Measurements from ENCODE around the gene SPATA19.

Gene SPATA19

DNA sequence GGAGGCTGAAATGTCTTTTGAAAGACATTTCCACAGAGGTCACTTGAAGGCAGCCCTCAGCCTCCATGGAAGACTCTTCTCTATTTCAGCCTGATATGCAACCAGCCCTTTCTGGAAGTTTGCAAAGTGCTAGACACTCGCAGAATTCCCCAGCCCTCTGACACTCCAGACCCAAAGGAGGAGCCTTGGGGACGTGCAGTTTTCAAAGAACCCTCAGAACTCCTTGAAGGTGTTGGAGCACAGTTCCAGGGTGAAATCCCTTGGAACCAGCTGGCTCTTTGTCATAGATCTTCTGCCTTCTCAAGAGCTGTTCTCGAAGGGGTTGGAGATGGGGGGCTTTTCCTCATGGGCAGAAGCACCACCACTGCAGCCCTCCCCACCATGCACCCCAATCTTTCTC lies 19.6 kb downstream of the SPATA19 start:
- no peaks in the 10 kb centered on the region for H3K27me3 ChIP-seq (ENCODE audit: low read depth, low read length)
- H3K4me3 ChIP-seq (ENCODE audit: low read depth in 1 of 2, low read length in 2 of 2) = no peak overlapping the region
- no peaks in the 10 kb centered on the region for H3K36me3 ChIP-seq (ENCODE audit: control insufficient read depth in 1 of 2, insufficient read depth in 2 of 2, low read length in 2 of 2)
- no peaks in the 10 kb centered on the region for H3K4me1 ChIP-seq (ENCODE audit: control insufficient read depth in 1 of 2, insufficient read depth in 2 of 2, low read length in 2 of 2)
- no peaks in the 10 kb centered on the region for H3K9me3 ChIP-seq (ENCODE audit: control insufficient read depth in 1 of 2, low read length in 2 of 2)
- H3K27ac ChIP-seq (ENCODE audit: low read length) = no peak overlapping the region

DNA sequence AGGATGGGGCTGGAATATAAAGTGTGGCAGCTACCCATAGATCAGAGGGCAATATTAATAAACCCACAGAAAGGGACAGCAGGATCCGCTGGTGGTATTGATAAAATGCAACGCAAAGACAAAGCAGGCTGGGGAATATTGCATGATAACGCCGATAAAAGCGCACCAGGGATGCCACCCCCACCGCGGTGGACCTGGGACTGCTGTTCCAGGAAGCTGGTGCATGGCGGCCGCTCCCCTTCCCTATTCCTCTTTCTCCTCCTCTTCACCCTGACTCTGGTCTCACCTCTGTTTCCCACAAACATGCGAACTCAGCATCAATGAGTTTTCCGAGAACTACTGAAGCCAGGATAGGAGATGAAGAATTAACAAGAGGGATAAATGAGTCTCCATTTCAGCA lies 20.2 kb downstream of the SPATA19 start:
- no peaks in the 10 kb centered on the region for H3K4me1 ChIP-seq (ENCODE audit: control insufficient read depth in 1 of 2, insufficient read depth in 2 of 2, low read length in 2 of 2)
- H3K9me3 ChIP-seq (ENCODE audit: control insufficient read depth in 1 of 2, low read length in 2 of 2) = no peaks in the 10 kb centered on the region
- H3K27me3 ChIP-seq (ENCODE audit: low read depth, low read length) = no peaks in the 10 kb centered on the region
- H3K4me3 ChIP-seq (ENCODE audit: low read depth in 1 of 2, low read length in 2 of 2) = no peak overlapping the region
- H3K36me3 ChIP-seq (ENCODE audit: control insufficient read depth in 1 of 2, insufficient read depth in 2 of 2, low read length in 2 of 2) = no peaks in the 10 kb centered on the region
- H3K27ac ChIP-seq (ENCODE audit: low read length) = no peak overlapping the region

DNA sequence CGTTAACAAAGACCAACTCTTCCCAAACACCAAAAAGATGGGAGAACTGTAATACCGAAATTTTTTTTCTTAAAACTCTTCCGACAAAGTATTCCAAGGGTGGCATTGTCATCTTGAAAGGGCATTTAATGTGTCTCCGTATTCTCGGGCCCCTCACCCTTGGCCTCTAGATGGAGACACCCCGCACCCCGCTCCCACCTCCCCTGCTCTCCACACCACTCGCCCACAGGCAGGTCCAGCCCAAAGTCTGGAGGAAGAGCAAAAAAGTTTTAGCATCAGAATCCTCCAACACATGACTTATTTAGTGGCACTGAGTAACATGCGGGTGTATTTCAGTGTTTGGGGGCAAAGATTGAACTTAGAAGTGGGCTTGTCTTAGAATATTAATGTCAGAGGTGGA lies 20.7 kb downstream of the SPATA19 start:
- no peak overlapping the region for H3K4me3 ChIP-seq (ENCODE audit: low read depth in 1 of 2, low read length in 2 of 2)
- H3K27ac ChIP-seq (ENCODE audit: low read length) = no peak overlapping the region
- H3K36me3 ChIP-seq (ENCODE audit: control insufficient read depth in 1 of 2, insufficient read depth in 2 of 2, low read length in 2 of 2) = no peaks in the 10 kb centered on the region
- no peaks in the 10 kb centered on the region for H3K9me3 ChIP-seq (ENCODE audit: control insufficient read depth in 1 of 2, low read length in 2 of 2)
- no peaks in the 10 kb centered on the region for H3K4me1 ChIP-seq (ENCODE audit: control insufficient read depth in 1 of 2, insufficient read depth in 2 of 2, low read length in 2 of 2)
- H3K27me3 ChIP-seq (ENCODE audit: low read depth, low read length) = no peaks in the 10 kb centered on the region

DNA sequence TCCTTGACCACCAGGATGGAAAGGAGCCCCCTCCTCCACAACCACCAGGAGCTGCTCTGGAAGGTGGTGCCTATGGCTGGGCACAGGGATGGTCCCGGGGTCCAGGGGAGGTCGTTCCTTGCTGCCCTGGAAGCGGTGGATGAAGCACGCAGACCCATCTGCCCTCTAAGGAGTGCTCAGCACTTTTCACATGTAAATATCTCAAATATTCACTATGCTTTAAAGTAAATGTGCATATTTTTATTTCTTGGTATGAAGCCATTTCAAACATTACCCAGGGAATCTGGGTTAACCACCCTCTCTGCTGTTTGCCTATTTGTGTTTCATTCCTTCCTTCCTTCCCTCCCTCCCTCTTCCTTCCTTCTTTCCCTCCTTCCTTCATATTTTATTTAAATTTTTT lies 21.7 kb downstream of the SPATA19 start:
- Histone ChIP-seq H3K36me3 (ENCODE audit: control insufficient read depth in 1 of 2, insufficient read depth in 2 of 2, low read length in 2 of 2) (no peaks in the 10 kb centered on the region), H3K27me3 (ENCODE audit: low read depth, low read length) (no peaks in the 10 kb centered on the region), H3K27ac (ENCODE audit: low read length) (no peak overlapping the region), H3K9me3 (ENCODE audit: control insufficient read depth in 1 of 2, low read length in 2 of 2) (no peaks in the 10 kb centered on the region), H3K4me3 (ENCODE audit: low read depth in 1 of 2, low read length in 2 of 2) (no peak overlapping the region), H3K4me1 (ENCODE audit: control insufficient read depth in 1 of 2, insufficient read depth in 2 of 2, low read length in 2 of 2) (no peaks in the 10 kb centered on the region)

DNA sequence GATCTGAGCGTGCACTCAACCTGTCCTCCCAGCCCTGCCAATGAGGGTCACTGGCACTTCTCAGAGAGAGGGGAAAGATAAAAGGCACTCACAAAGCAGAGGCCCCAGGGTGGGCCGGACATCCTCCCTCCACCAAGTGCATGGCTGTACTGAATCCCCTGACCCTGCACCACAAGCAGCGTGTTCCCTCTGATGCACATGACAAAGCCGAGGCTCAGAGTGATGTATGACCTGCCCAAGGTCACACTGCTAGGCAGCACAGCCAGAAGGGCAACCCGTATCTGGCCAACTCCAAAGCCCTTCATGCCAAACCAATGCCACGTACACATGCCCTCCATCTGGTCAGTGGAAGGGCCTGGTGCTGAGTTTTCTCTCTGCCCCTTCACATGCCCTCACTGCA lies 22.1 kb downstream of the SPATA19 start:
- H3K27me3 ChIP-seq (ENCODE audit: low read depth, low read length) = no peaks in the 10 kb centered on the region
- H3K4me1 ChIP-seq (ENCODE audit: control insufficient read depth in 1 of 2, insufficient read depth in 2 of 2, low read length in 2 of 2) = no peaks in the 10 kb centered on the region
- H3K9me3 ChIP-seq (ENCODE audit: control insufficient read depth in 1 of 2, low read length in 2 of 2) = no peaks in the 10 kb centered on the region
- H3K4me3 ChIP-seq (ENCODE audit: low read depth in 1 of 2, low read length in 2 of 2) = no peak overlapping the region
- no peak overlapping the region for H3K27ac ChIP-seq (ENCODE audit: low read length)
- H3K36me3 ChIP-seq (ENCODE audit: control insufficient read depth in 1 of 2, insufficient read depth in 2 of 2, low read length in 2 of 2) = no peaks in the 10 kb centered on the region

DNA sequence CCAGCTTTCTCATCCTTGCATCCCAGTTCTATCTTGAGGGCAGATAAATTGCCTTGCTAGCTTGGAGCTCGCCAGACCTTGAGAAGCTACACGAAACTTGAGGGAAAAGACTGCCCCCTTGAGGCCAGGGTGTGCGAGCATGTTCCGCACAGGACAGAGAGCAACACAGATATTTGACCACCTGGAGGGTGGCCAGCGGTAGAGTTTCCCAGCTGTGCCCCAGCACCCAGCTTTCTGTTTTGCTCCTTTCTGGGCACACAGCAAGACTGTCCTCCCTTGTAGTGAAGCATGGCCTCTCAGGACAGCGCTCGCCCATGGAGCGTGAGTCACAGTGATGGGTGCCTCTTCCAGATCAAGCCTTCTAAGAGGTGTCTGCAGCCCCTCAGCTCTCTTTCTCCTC lies 23.5 kb downstream of the SPATA19 start:
- H3K9me3 ChIP-seq (ENCODE audit: control insufficient read depth in 1 of 2, low read length in 2 of 2) = no peaks in the 10 kb centered on the region
- H3K27ac ChIP-seq (ENCODE audit: low read length) = no peak overlapping the region
- H3K4me3 ChIP-seq (ENCODE audit: low read depth in 1 of 2, low read length in 2 of 2) = no peak overlapping the region
- H3K4me1 ChIP-seq (ENCODE audit: control insufficient read depth in 1 of 2, insufficient read depth in 2 of 2, low read length in 2 of 2) = no peaks in the 10 kb centered on the region
- H3K27me3 ChIP-seq (ENCODE audit: low read depth, low read length) = no peaks in the 10 kb centered on the region
- no peaks in the 10 kb centered on the region for H3K36me3 ChIP-seq (ENCODE audit: control insufficient read depth in 1 of 2, insufficient read depth in 2 of 2, low read length in 2 of 2)

DNA sequence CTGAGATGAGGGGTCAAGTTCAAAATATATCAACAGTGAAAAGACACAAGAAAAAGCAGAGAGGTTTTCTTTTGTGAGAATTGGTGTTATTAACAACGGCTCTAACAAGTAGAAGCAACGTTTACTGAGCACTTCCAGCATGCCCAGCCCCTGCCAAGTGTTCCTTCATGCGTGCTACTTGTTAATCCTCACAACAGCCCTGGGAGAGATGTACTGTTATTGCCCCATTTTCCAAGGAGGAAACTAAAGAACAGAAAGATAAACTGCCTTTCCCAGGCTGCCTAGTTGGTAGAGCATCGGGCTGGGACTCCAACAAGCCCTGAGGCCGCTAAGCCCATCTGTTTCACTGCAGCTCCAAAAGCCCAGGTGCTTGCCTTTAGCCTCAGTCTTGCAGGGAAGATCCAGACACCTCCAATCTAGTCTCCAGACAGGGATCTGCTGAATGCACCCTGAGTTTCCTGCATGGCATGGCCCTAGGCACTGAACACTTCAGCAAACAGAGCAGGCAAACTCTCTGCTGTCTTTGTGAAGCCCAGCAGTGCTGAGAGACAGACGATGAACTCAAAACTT lies 25.5 kb downstream of the SPATA19 start:
- Histone ChIP-seq H3K27me3 (ENCODE audit: low read depth, low read length) (no peaks in the 10 kb centered on the region), H3K4me1 (ENCODE audit: control insufficient read depth in 1 of 2, insufficient read depth in 2 of 2, low read length in 2 of 2) (no peaks in the 10 kb centered on the region), H3K4me3 (ENCODE audit: low read depth in 1 of 2, low read length in 2 of 2) (no peak overlapping the region), H3K9me3 (ENCODE audit: control insufficient read depth in 1 of 2, low read length in 2 of 2) (no peaks in the 10 kb centered on the region), H3K27ac (ENCODE audit: low read length) (no peak overlapping the region), H3K36me3 (ENCODE audit: control insufficient read depth in 1 of 2, insufficient read depth in 2 of 2, low read length in 2 of 2) (no peaks in the 10 kb centered on the region)

DNA sequence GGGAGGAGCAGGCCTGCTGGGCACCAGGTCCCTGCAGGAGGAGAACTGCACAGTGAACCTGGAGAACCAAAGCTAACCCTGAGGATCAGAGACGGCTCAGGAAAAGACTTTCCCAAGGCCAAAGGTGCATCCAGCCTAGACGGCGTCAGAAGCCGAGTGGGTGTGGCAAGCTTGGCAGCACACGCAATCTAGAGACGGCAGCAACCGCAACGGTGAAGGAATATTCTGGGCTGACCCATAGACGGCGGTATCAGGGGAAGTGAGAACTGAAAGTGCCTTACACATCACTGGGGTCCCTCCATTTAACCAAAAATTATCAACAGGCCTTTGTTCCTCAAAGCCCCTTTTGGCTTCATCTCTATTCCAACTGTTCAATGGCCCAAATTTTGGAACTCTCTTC lies 26.2 kb downstream of the SPATA19 start:
- Histone ChIP-seq H3K4me1 (ENCODE audit: control insufficient read depth in 1 of 2, insufficient read depth in 2 of 2, low read length in 2 of 2) (no peaks in the 10 kb centered on the region), H3K36me3 (ENCODE audit: control insufficient read depth in 1 of 2, insufficient read depth in 2 of 2, low read length in 2 of 2) (no peaks in the 10 kb centered on the region), H3K4me3 (ENCODE audit: low read depth in 1 of 2, low read length in 2 of 2) (no peak overlapping the region), H3K27me3 (ENCODE audit: low read depth, low read length) (no peaks in the 10 kb centered on the region), H3K27ac (ENCODE audit: low read length) (no peak overlapping the region), H3K9me3 (ENCODE audit: control insufficient read depth in 1 of 2, low read length in 2 of 2) (no peaks in the 10 kb centered on the region)

DNA sequence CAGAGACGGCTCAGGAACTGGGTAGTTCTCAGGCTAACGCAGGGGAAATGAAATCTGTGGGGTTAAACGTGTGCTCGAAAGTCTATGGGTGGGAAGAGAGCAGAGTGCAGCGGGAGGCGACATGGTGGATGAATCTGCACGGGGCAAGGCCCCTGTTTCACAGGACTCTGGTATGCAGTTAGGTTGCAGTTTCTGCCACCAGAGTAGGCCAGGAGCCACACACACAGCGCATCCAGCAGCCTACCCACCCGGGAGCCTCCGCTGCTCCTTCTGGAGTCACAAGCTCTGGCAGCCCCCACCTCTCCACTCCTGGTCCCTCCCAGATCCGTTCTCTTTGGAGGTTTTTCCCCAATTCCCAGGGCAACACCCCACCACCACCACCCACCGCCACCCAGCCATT lies 27.0 kb downstream of the SPATA19 start:
- Histone ChIP-seq H3K27ac (ENCODE audit: low read length) (no peak overlapping the region), H3K27me3 (ENCODE audit: low read depth, low read length) (no peaks in the 10 kb centered on the region), H3K36me3 (ENCODE audit: control insufficient read depth in 1 of 2, insufficient read depth in 2 of 2, low read length in 2 of 2) (no peaks in the 10 kb centered on the region), H3K4me3 (ENCODE audit: low read depth in 1 of 2, low read length in 2 of 2) (no peak overlapping the region), H3K4me1 (ENCODE audit: control insufficient read depth in 1 of 2, insufficient read depth in 2 of 2, low read length in 2 of 2) (no peaks in the 10 kb centered on the region), H3K9me3 (ENCODE audit: control insufficient read depth in 1 of 2, low read length in 2 of 2) (no peaks in the 10 kb centered on the region)

DNA sequence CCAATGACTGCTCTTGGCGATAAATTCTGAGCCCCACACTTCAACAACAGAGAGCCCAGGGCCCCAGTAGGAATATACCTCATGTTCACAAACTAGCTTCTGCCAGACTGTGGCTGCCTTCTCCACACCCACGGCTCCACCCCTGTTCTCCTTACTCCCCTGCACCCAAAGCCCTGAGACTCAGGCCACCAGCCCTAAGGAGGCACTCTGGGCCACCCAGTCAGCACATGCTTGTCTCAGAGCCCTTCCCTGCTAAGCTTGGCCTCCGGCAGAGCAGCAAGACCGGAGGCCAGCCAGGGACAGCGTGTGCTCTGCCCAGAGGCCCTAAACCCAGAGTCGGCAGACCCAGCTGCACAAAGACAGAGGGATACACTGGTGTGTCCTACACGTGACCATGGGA lies 27.9 kb downstream of the SPATA19 start:
- H3K27ac ChIP-seq (ENCODE audit: low read length) = no peak overlapping the region
- H3K4me3 ChIP-seq (ENCODE audit: low read depth in 1 of 2, low read length in 2 of 2) = no peak overlapping the region
- H3K36me3 ChIP-seq (ENCODE audit: control insufficient read depth in 1 of 2, insufficient read depth in 2 of 2, low read length in 2 of 2) = no peaks in the 10 kb centered on the region
- no peaks in the 10 kb centered on the region for H3K27me3 ChIP-seq (ENCODE audit: low read depth, low read length)
- no peaks in the 10 kb centered on the region for H3K4me1 ChIP-seq (ENCODE audit: control insufficient read depth in 1 of 2, insufficient read depth in 2 of 2, low read length in 2 of 2)
- no peaks in the 10 kb centered on the region for H3K9me3 ChIP-seq (ENCODE audit: control insufficient read depth in 1 of 2, low read length in 2 of 2)

DNA sequence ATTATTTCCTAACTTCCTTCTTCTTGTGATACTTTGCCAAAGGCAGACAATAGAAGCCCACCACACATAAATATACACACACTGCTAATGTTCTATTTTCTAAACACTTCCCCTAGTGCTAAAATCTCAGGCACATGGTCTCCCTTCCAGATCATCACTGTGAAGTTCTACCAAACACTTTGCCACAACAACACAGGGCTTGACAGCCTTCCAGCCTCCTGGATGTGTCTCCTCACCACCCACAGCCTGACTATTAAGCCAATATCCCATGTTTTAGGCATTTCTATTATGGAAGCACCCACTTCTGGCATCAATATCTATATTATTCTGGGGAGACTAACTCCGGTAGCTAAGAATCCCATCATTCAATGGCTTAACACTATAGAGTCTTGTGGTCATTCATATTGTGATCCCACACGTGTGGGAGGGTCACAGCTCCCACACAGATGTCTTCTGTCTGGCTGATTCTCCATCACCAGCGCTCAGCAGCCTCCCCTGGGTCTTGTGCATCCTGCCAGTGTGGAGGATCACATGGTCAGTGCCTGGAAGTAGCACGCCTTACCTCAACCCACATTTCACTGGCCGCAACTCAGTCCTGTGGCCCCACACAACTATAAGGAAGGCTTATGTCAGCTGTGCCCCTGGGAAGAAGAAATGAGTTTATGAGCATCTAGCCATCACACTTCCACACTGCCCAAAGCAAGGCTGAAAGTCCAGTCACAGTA lies 29.0 kb downstream of the SPATA19 start:
- Histone ChIP-seq H3K36me3 (ENCODE audit: control insufficient read depth in 1 of 2, insufficient read depth in 2 of 2, low read length in 2 of 2) (no peaks in the 10 kb centered on the region), H3K27me3 (ENCODE audit: low read depth, low read length) (no peaks in the 10 kb centered on the region), H3K9me3 (ENCODE audit: control insufficient read depth in 1 of 2, low read length in 2 of 2) (no peaks in the 10 kb centered on the region), H3K4me3 (ENCODE audit: low read depth in 1 of 2, low read length in 2 of 2) (no peak overlapping the region), H3K27ac (ENCODE audit: low read length) (no peak overlapping the region), H3K4me1 (ENCODE audit: control insufficient read depth in 1 of 2, insufficient read depth in 2 of 2, low read length in 2 of 2) (no peaks in the 10 kb centered on the region)

DNA sequence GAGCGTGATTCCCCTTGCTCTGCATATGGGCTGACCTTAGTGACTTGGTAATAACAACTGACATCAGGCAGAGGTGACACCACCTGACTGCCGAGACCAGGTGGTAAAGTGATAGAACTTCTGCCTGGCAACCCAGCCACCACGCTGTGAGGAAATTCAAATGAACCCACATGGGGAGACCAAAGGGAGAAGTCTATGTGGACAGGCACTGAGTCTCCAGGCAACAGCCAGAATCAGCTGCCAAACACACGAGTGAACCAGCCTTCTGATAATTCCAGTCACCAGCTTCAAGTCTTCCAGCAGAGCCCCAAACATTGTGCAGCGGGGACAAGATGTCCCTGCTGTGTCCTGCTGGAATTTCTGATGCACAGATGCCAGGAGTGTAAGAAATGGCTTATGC lies 29.7 kb downstream of the SPATA19 start:
- Histone ChIP-seq H3K9me3 (ENCODE audit: control insufficient read depth in 1 of 2, low read length in 2 of 2) (no peaks in the 10 kb centered on the region), H3K4me1 (ENCODE audit: control insufficient read depth in 1 of 2, insufficient read depth in 2 of 2, low read length in 2 of 2) (no peaks in the 10 kb centered on the region), H3K36me3 (ENCODE audit: control insufficient read depth in 1 of 2, insufficient read depth in 2 of 2, low read length in 2 of 2) (no peaks in the 10 kb centered on the region), H3K27ac (ENCODE audit: low read length) (no peak overlapping the region), H3K27me3 (ENCODE audit: low read depth, low read length) (no peaks in the 10 kb centered on the region), H3K4me3 (ENCODE audit: low read depth in 1 of 2, low read length in 2 of 2) (no peak overlapping the region)

Data from muscle layer of duodenum (tissue), 2 donors.